ACHN (cell line): ENCODE measurements around the gene UQCC3.
"Not testable (repeated sequence)": the region's sequence is repeated elsewhere in the genome, so short reads cannot be mapped to it uniquely, and the experiment has no call there.

Experiments
- DNase-seq: peaks from one replicate; pipeline ENCODE4 v3.0.0-alpha.2; 2015
- in situ Hi-C: cut with HindIII; loops from 2 replicates; pipeline ENCODE4 v1.10.0; 2017; ENCODE audit warnings: low sequenced_read_pairs, low pct_ligation_motif_present, low pct_unique_long_range_greater_than_20kb

UQCC3 gene

GRCh38 chr11:62688491-62688890 lies 17.0 kb downstream of the UQCC3 start:
- in situ Hi-C loops, result no loop called here

DNA sequence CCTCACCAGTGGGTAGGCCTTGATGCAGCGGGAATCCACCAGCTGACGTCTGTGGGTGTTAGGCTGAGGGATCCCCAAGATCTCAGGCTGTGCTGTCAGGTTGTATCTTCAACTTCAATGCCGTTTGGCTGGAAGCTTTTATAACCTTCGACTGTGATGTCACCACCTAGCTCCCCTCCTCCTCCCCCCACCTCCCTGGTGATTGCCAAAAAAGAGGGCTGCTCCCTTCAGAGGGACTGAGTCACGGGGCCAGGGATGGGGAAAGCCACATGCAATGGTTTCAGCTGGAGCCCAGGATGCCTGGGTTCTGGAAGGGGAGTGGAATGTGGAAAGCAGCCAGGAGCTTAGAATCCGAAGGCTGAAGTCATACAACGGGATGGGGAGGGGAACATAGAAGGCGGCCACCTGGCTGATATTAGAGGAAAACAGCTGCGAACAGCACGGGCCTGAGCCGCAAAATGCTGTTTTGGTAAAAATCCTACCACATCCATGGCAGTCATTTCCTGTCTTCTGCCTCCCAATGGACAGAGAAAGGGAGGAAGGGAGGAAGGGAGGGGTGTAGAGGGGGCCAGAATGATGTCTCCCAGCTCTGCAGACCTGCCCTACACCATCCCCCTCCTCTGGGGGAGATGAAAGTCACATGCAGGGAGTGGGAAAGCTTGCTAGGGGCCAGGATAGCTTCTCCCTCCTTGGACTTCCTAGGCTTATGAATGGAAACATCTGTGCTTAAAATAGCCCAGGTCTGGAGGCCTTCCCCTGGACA lies 18.1 kb downstream of the UQCC3 start, which contains the start of gene LRRN4CL:
LRRN4CL (minus strand) TSS at position 110 of the 763 bp plus-strand sequence. CDS start 1,022 bp downstream, outside the sequence.
- DNase-seq, result peak; percentile 34
- in situ Hi-C loops, result no loop called here

More at GRCh38 chr11:62688491-62688890, 17.0 kb downstream of the UQCC3 start:
- no peak for DNase-seq

- in situ Hi-C loops, DNase-seq: not testable (repeated sequence)
Measured at GRCh38 chr11:62693624-62694023, 22.2 kb downstream of the UQCC3 start.

DNA sequence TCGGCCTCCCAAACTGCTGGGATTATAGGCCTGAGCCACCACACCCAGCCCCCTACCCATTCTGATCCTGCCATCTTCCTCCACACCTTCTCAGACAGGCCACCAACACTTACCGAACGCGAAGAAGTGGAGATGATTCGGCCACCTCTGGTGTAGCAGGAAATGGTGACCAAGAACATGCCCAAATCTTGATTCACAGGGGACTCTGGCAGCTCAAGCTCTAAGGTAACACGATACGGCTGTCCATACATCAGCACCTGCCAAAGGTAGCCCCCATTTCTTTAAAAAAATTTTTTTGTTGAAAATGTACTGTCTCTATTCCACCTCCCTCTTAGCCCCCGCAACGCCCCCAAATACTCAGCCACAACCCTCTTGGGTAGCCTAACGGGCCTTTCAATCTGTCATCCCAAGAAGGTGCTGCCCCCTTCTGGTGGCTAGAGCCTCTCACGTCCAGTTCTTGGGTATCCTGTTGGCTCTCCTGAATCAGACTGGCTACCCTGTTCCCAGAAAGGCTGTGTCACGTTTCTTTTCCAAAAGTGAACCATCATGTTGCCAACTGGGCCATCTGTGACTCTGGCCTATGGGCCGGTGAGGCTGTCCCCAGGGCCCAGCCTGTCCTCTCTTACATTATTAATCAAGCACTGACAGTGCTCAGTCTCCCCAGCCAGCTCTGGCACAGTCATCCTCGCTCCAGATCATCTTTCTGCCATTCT lies 23.1 kb downstream of the UQCC3 start:
- peak; percentile 65 for DNase-seq
- in situ Hi-C loops, result no loop called here

- in situ Hi-C loops, result no loop called here
- DNase-seq, result no peak
Measured at GRCh38 chr11:62702246-62702645, 30.8 kb downstream of the UQCC3 start.

- DNase-seq, in situ Hi-C loops: not testable (repeated sequence)
Measured at GRCh38 chr11:62703921-62704320, 32.4 kb downstream of the UQCC3 start.

DNA sequence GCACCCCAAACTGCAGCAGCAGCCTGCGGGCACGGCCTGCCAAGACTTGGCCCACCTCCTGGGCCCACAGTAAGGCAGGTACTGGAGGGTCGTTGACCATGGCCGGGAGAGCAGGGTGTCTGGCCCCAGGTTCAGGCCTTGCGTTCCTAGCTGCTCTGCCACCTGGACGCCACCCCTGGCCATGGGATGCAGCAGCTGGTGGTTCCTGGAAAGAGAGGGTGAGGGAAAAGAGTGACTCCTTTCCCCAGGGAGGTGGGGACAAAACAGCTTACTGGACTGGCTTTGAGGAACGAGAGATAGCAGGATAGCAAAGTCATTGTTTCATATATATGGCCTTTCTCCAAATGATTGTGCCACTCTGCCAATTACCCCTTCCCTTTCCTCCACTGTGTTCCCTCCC lies 33.9 kb downstream of the UQCC3 start:
- in situ Hi-C loops, result no loop called here
- no peak for DNase-seq

DNA sequence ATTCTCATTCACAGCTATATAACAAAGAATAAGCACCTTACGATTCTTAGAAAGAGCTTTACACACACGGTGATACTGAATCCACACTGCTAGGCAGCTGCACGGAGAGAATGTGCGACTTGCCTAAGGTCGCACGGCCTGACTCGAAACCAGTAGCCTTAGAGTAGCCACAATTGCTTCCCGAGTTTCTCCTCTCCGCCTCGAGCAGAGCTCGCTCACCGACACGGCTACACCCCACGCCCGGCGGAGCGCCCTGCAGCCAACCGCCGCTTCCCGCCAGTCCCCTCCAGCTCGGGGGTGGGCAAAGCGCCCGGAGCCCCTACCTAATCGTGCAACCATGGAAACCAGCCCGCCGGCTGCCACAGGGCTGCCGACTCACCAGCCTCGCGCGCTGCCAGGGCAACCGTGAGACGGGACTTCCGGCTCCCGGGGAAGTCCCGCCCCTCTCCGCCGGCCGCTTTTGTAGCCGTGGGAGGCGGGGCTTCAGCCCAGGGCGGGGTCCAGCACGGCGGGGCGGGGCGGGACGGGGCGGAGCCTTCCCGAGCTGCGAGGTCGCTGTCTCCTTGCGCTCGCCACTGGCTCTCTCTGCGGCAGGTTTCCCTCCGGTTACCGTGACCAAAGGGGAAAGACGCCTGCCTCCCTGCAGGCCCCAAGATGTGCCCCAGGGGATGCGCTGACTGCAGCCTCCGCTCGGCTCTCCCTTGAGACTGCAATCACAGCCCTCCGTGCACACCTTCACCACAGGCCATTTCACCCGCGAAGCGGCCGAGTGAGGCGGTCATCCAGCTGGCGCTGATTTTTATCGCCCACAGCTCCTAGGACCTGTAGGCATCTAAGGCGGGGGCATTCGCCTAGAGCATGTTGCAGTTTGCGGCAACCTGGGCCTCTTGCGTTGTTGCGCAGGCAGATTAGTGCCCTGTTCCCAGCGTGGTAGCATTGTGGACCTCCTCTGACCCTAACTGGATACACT lies 34.7 kb downstream of the UQCC3 start:
- DNase-seq, result peak; percentile 90
- in situ Hi-C loops, result no loop called here

DNA sequence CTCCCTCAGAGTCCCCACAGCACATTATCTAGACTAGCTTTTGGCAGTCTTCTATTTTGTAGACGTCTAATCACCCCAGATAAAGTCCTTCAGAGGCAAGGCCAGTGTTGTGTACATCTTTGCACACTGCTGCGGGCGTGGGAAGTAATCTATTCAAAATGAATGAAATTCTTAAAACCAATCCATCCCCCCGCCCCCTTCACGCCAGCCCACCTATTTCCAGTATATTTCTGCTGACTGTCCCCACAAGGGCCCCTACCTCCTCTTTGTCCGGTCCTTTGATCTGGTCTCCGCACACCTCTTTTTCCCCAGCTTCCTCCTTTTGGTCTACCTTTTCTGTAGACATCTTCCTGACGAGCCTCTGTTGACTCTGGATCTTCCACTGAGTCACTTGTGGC lies 35.4 kb downstream of the UQCC3 start:
- in situ Hi-C loops, result no loop called here
- no peak for DNase-seq

DNA sequence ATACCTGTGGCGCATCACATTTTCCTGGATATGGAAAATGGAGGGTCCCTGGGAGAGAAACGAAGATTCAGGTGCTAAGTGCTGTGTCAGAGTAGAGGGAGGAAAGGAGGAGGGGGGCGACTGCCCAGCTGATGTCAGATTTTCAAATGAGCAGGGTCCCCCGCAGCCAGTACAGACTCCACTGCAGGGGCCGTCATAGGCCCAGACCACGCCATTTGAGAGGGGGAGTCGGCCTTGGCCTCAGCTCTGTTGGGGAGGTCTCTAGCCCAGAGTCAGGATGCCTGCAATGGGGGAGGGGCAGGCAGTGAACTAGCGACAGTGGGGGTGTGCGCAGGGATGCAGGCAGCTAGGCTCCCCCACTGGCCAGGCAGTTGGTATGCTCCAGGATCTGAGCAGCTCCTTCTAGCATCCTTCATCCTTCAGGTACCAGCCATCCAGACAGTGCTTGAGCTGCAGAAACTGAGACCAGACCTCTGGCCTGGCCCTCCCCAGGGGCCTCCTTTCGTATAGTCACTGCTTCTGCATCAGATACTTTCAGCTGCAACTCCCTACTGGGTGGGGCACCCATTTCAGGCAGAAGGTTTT lies 35.9 kb downstream of the UQCC3 start, which contains the start of the genes BSCL2 and GNG3:
BSCL2 (minus strand) TSS at position 148 of the 585 bp plus-strand sequence. CDS start 229 bp downstream, outside the sequence.
GNG3 (plus strand) TSS at position 400 of the 585 bp plus-strand sequence. CDS start 620 bp downstream, outside the sequence.
- in situ Hi-C loops, result no loop called here

GRCh38 chr11:62708392-62708791 lies 36.9 kb downstream of the UQCC3 start:
- in situ Hi-C loops, result no loop called here
- DNase-seq, result no peak

More for the DNA sequence above, 35.9 kb downstream of the UQCC3 start, which contains the start of the genes BSCL2 and GNG3:
- DNase-seq, result no peak

DNA sequence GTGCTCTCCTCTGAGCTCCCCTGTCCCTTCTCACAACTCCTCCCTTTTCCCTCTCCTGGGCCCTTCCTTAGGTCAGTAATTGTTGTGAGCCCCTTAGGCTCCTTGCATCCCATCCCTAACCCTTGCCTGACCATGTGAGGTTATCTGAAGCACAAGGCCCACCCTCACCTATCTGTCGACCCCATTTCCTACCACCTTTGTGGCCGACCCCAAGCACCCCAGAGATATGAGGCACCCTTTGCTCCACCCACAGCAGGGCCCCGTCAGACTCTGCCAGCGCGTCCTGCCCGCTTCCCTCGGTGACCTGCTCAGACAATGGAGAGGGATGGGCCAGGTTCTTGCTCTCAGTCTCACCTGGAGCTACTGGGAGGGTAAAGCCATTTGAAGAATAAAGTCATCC lies 37.3 kb downstream of the UQCC3 start:
- DNase-seq, result no peak
- in situ Hi-C loops, result no loop called here

DNA sequence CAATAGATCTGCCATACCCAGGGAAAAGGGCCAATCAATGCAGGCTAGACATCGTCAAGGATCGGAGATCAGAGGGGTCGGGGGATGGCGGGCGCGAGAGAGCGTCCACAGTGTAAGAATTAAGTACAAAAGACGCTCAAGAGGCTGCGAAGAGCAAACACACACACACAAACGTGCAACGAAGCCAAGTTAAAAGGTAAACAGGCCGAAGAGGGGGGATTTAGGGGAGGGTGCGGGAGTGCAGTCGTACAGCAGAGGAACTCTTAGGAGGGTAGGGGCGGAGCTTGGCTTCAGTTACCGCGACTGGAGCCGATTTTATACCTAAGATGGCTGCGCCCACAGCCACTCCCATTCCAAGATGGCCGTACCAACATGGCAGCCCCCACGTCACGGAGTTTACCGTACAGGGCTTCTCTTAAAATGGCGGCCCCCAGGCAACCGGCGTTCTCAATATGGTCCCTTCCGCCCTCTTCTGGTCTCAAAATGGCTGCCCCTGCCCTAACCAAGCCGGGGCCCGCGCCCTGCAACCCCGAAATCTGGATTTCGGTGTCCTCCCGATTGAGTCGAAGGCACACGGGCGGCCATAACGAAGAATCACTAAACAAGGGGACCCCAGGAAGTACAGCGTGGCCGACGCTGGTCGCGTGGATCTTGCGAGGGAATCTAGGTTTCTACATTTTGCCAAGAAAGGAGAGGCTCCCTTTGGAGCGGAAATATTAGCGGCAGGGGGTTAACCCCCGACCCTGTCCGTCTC lies 38.0 kb downstream of the UQCC3 start:
- DNase-seq, result peak; percentile 95
- in situ Hi-C loops, result no loop called here

DNA sequence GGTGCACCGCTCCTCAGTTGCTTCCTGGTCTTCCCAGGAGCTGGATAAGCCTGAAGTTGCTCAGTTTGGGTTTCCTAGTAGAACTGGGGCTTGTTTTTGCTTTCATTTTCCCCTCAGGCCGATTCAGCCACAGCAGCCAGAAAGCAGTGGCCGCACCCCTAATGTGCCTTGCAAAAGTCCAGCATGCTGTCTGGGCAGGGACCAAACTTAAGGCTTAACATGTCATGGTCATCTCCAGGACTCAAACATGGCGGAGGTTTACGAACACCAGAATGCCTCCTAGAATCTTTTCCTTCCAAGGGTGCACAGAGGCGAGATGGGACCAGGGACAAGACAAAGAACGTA lies 38.5 kb downstream of the UQCC3 start:
- in situ Hi-C loops, result loop anchor here (5.0 kb wide), 1 partner anchor 38 kb away; the partner anchor contains the start of genes LBHD1 and UQCC3
- DNase-seq, result no peak

DNA sequence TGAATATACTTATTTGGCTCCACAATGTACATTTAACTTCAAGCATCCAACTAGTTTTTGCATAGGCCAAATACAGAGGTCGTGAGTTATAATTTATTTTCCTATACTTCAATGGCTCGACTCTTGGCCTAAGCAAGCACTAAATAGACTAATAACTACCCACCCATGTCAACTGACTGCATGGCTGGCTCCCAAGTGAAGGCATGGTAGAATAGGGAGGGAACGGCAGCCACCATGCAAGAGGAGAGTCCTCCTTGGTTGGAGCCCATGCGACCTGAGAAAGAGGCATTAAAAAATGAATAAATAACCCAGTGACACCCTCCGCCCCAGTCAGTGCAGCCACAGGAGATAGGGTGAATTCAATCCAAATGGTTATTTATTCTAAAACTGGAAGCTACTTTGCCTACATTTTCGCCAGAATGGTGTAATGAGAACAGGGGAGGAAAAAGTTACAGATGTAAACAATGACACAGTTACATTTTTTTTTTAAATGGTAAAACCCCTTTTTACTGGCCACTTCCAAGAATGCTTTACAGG lies 40.9 kb downstream of the UQCC3 start:
- no peak for DNase-seq
- in situ Hi-C loops, result loop anchor here (5.0 kb wide), 1 partner anchor 40 kb away; the partner anchor contains the start of genes LBHD1 and UQCC3

DNA sequence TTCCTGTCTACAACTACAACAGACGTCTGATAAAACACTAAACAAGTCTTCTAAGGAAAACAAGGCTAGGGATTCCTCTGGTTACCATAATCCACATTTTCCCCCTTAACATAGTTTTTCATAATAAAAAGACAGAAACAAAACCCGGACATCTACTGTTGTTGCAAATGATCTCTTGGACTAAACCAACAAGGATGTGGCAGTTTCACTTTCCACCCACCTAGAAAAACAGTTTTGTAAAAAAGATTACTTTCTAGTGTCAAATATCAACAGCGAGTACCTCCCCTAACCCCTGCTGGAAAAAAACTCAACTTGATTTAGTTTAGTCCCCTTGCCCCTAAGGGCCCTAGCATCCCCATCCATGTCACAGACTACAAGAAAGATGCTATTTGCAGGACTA lies 41.4 kb downstream of the UQCC3 start:
- in situ Hi-C loops, result loop anchor here (5.0 kb wide), 1 partner anchor 41 kb away; the partner anchor contains the start of genes LBHD1 and UQCC3
- DNase-seq, result no peak

- in situ Hi-C loops, result loop anchor here (5.0 kb wide), 1 partner anchor 41 kb away; the partner anchor contains the start of genes LBHD1 and UQCC3
- peak; percentile 76 for DNase-seq
Measured at GRCh38 chr11:62713343-62713742, 41.9 kb downstream of the UQCC3 start.
